Ishikawa (cell line): Measurements from ENCODE around the gene UTS2B.

Experiments
- CEBPB ChIP-seq: IDR thresholded peaks from 2 replicates; pipeline ENCODE4 v1.6.1; 2012
- CREB1 ChIP-seq: IDR thresholded peaks from 2 replicates; pipeline ENCODE4 v1.6.1; 2012; ENCODE audit warnings: low read depth
- EGR1 ChIP-seq: IDR thresholded peaks from 2 replicates; pipeline ENCODE4 v1.6.1; 2012
- EP300 ChIP-seq: IDR thresholded peaks from 2 replicates; pipeline ENCODE4 v1.6.1; 2012; ENCODE audit warnings: borderline replicate concordance
- FOXM1 ChIP-seq: IDR thresholded peaks from 2 replicates; pipeline ENCODE4 v1.6.1; 2012; ENCODE audit warnings: low read depth, borderline replicate concordance
- MAX ChIP-seq: IDR thresholded peaks from 2 replicates; pipeline ENCODE4 v1.6.1; 2012
- NFIC ChIP-seq: IDR thresholded peaks from 2 replicates; pipeline ENCODE4 v1.6.1; 2012
- RAD21 ChIP-seq: IDR thresholded peaks from 2 replicates; pipeline ENCODE4 v1.6.1; 2012; ENCODE audit warnings: low read depth
- REST ChIP-seq: IDR thresholded peaks from 2 replicates; pipeline ENCODE4 v1.6.1; 2012; ENCODE audit warnings: low read depth, mild to moderate bottlenecking
- TAF1 ChIP-seq: IDR thresholded peaks from 2 replicates; pipeline ENCODE4 v1.6.1; 2012; ENCODE audit warnings: low read depth, mild to moderate bottlenecking
- TCF12 ChIP-seq: IDR thresholded peaks from 2 replicates; pipeline ENCODE4 v1.6.1; 2012; ENCODE audit warnings: low read depth
- TEAD4 ChIP-seq: IDR thresholded peaks from 2 replicates; pipeline ENCODE4 v1.6.1; 2012
- USF1 ChIP-seq: IDR thresholded peaks from 2 replicates; pipeline ENCODE4 v1.6.1; 2012
- YY1 ChIP-seq: IDR thresholded peaks from 2 replicates; pipeline ENCODE4 v1.6.1; 2012; ENCODE audit warnings: low read depth
- ZBTB7A ChIP-seq: IDR thresholded peaks from 2 replicates; pipeline ENCODE4 v1.6.1; 2012; ENCODE audit warnings: low read depth

Gene UTS2B

GRCh38 chr3:191368755-191369615, 38.7 kb upstream of the UTS2B start:
- TF ChIP-seq FOXM1, result no peak
- TF ChIP-seq NFIC, result no peak
- no peak for TF ChIP-seq USF1
- TF ChIP-seq RAD21, result no peak
- no peak for TF ChIP-seq TAF1
- no peak for TF ChIP-seq TEAD4
- no peak for TF ChIP-seq MAX
- no peak for TF ChIP-seq EP300
- no peak for TF ChIP-seq CREB1
- TF ChIP-seq ZBTB7A, result no peak
- no peak for TF ChIP-seq TCF12
- TF ChIP-seq EGR1, result no peak
- no peak for TF ChIP-seq YY1
- TF ChIP-seq CEBPB, result no peak
- TF ChIP-seq REST, result no peak

- no peak for TF ChIP-seq EP300
- no peak for TF ChIP-seq EGR1
- no peak for TF ChIP-seq RAD21
- TF ChIP-seq REST, result no peak
- no peak for TF ChIP-seq NFIC
Measured at GRCh38 chr3:191366675-191367074, 36.3 kb upstream of the UTS2B start.

GRCh38 chr3:191363221-191363620, 32.9 kb upstream of the UTS2B start:
- no peak for TF ChIP-seq MAX
- TF ChIP-seq RAD21, result no peak
- no peak for TF ChIP-seq EGR1
- no peak for TF ChIP-seq FOXM1
- no peak for TF ChIP-seq CREB1
- TF ChIP-seq CEBPB, result no peak
- no peak for TF ChIP-seq EP300
- TF ChIP-seq TEAD4, result no peak
- no peak for TF ChIP-seq REST
- TF ChIP-seq TAF1, result no peak
- TF ChIP-seq NFIC, result no peak
- no peak for TF ChIP-seq ZBTB7A
- TF ChIP-seq USF1, result no peak
- TF ChIP-seq TCF12, result no peak
- no peak for TF ChIP-seq YY1

GRCh38 chr3:191362524-191363090, 32.3 kb upstream of the UTS2B start:
- TF ChIP-seq EP300 (no peak), FOXM1 (no peak), YY1 (no peak), TCF12 (no peak), NFIC (no peak), TEAD4 (no peak), EGR1 (no peak), TAF1 (no peak), CREB1 (no peak), RAD21 (no peak), MAX (no peak), ZBTB7A (no peak), CEBPB (no peak)
